A673 (cell line): ENCODE data around the gene HPSE2.

Experiments
- EZH2 ChIP-seq: fragments of 200-600 bp; sonication (generic); IDR thresholded peaks from 2 replicates; pipeline ENCODE4 v1.6.1; 2017; ENCODE audit warnings: borderline replicate concordance, low read depth, mild to moderate bottlenecking, mixed read lengths, antibody characterized with exemption, low read length; ENCODE audit not compliant: poor library complexity, severe bottlenecking
- TF ChIP-seq, protein P1 (sequence below): fragments of 300-800, 200-600 bp; sonication (generic); conservative IDR thresholded peaks from 2 replicates; pipeline ENCODE4 v1.5.1; 2017; ENCODE audit warnings: low read depth, mild to moderate bottlenecking, antibody characterized with exemption, low read length, moderate library complexity, mixed read lengths

DNA sequence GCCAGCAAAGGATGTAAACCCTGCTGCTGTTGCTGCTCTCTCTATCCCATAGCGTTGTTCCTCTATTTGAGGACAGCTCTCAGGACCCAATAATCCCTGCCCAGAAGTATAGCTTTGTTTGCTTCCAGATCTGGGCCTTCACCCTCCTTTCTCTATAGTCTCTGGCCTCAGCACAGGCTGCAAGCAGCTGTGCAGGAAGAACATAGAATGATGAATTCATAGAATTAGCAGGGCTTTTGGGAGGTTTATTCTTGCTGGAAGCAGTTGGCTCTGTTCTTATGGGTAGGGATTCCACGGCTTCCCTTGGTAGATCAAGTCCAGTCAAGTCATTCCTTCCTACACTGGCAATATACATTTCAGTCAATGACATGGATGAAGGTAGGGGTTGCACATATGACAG is 354.7 kb downstream of the HPSE2 start:
- no peak for TF ChIP-seq EZH2
- TF ChIP-seq, protein P1, sequence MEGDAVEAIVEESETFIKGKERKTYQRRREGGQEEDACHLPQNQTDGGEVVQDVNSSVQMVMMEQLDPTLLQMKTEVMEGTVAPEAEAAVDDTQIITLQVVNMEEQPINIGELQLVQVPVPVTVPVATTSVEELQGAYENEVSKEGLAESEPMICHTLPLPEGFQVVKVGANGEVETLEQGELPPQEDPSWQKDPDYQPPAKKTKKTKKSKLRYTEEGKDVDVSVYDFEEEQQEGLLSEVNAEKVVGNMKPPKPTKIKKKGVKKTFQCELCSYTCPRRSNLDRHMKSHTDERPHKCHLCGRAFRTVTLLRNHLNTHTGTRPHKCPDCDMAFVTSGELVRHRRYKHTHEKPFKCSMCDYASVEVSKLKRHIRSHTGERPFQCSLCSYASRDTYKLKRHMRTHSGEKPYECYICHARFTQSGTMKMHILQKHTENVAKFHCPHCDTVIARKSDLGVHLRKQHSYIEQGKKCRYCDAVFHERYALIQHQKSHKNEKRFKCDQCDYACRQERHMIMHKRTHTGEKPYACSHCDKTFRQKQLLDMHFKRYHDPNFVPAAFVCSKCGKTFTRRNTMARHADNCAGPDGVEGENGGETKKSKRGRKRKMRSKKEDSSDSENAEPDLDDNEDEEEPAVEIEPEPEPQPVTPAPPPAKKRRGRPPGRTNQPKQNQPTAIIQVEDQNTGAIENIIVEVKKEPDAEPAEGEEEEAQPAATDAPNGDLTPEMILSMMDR: no peak
